ENCODE measurements around the gene DNASE1L3. TPM values are rescaled to one million over a fixed set of nuclear protein-coding genes. Genes with fewer than 3 reads are reported as not detected.

The DNASE1L3 gene
- total and polyA plus RNA-seq, 2 donors (not counting 3 experiments of a cell fraction or from before 2014, with no cell fraction given), result 0.95 to 1.3 TPM

DNA sequence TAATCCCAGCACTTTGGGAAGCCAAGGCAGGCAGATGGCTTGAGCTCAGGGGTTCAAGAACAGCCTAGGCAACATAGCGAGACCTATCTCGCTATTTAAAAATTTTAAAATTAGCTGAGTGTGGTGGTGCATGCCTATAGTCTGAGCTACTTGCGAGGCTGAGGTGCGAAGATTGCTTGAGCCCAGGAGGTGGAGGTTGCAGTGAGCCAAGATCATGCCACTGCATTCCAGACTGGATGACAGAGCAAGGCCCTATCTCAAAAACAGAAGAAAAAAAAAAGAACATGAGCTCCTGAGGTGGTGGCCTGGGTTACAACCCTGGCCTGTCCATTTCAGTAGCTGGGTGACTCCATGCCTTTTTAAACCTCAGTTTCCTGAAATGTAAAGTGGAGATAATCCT, 7.2 kb downstream of the DNASE1L3 start:
- FAIRE-seq (no peak), DNase-seq (ENCODE audit: low read depth, low spot score) (no peak)
- Histone ChIP-seq H4K20me1 (replicated peaks; ENCODE audit: control insufficient read depth, extremely low read depth, insufficient read depth, low read length) (no peaks in the 10 kb centered on the region), H3K4me2 (ENCODE audit: insufficient read depth, low read length) (no peak overlapping the region), H3K4me1 (ENCODE audit: control insufficient read depth, extremely low read depth, insufficient read depth, low read length) (peaks cover 14% of the 10 kb centered on the region), H3K79me2 (ENCODE audit: control insufficient read depth, insufficient read depth, low read length) (no peaks in the 10 kb centered on the region), H3K9me1 (replicated peaks; ENCODE audit: control insufficient read depth, extremely low read depth, insufficient read depth, low read length) (no peaks in the 10 kb centered on the region), H3K36me3 (ENCODE audit: control insufficient read depth in 2 of 2, extremely low read depth in 1 of 2, insufficient read depth in 2 of 2, low read length in 2 of 2) (no peaks in the 10 kb centered on the region), H3K9me3 (replicated peaks; ENCODE audit: control insufficient read depth, insufficient read depth, low read length) (no peaks in the 10 kb centered on the region), H2AFZ (ENCODE audit: low read depth, low read length) (no peak overlapping the region), H3K27ac (ENCODE audit: insufficient read depth, low read depth, low read length) (no peak overlapping the region), H3K27me3 (ENCODE audit: control insufficient read depth in 2 of 2, insufficient read depth in 2 of 2, low read length in 2 of 2) (no peaks in the 10 kb centered on the region), H3K4me3 (replicated peaks in 1 of 3; ENCODE audit: insufficient read depth in 1 of 3, low read depth in 1 of 3, low read length in 3 of 3) (no peak overlapping the region), H3K9ac (replicated peaks; ENCODE audit: extremely low read depth, insufficient read depth, low read length) (no peak overlapping the region)
- TF ChIP-seq, protein P1, sequence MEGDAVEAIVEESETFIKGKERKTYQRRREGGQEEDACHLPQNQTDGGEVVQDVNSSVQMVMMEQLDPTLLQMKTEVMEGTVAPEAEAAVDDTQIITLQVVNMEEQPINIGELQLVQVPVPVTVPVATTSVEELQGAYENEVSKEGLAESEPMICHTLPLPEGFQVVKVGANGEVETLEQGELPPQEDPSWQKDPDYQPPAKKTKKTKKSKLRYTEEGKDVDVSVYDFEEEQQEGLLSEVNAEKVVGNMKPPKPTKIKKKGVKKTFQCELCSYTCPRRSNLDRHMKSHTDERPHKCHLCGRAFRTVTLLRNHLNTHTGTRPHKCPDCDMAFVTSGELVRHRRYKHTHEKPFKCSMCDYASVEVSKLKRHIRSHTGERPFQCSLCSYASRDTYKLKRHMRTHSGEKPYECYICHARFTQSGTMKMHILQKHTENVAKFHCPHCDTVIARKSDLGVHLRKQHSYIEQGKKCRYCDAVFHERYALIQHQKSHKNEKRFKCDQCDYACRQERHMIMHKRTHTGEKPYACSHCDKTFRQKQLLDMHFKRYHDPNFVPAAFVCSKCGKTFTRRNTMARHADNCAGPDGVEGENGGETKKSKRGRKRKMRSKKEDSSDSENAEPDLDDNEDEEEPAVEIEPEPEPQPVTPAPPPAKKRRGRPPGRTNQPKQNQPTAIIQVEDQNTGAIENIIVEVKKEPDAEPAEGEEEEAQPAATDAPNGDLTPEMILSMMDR (IDR thresholded peaks at IDR 0.05; ENCODE audit: extremely low read depth in 1 of 2, insufficient read depth in 1 of 2, low read depth in 1 of 2, low read length in 2 of 2), result no peak
- TF ChIP-seq FOS (IDR thresholded peaks at IDR 0.05; ENCODE audit: borderline replicate concordance, insufficient read depth, low read length) (no peak), JUN (IDR thresholded peaks at IDR 0.05; ENCODE audit: borderline replicate concordance, insufficient read depth, insufficient read length, low read depth) (no peak), POLR2A (IDR thresholded peaks at IDR 0.05; ENCODE audit: low read depth, low read length) (no peak), POLR2AphosphoS5 (IDR thresholded peaks at IDR 0.05; ENCODE audit: insufficient read depth, low read depth, low read length) (no peak), EZH2 (IDR thresholded peaks at IDR 0.05; ENCODE audit: borderline replicate concordance, low read depth, low read length, severe bottlenecking) (no peak)
- CTCF ChIA-PET, result interaction anchor here (1.1 to 3.5 kb wide), 6 partner anchors 9 to 102 kb away, joined by 3 to 29 read pairs (median 11); partner anchors contain the start of genes HTD2 and RPP14
- POLR2A ChIA-PET, result no interaction called here
- dilution Hi-C loops (cut with MboI; ENCODE audit: extremely low pct_ligation_motif_present, low sequenced_read_pairs) (no loop called here), intact Hi-C loops (cut with micrococcal nuclease) (no loop called here)
- BruUV-seq (replicated peaks), result no TSS peak

All from endothelial cell of umbilical vein (primary cell).